A549 (cell line): ENCODE data around the gene ZNF385A.

Experiments used
- CTCF ChIP-seq: fragments of >200 bp; sonication (Bioruptor Twin); formaldehyde crosslinking; IDR thresholded peaks from 3 replicates; pipeline ENCODE4 v1.5.1; 2016
- EP300 ChIP-seq, 2 experiments: fragments of >200 bp; sonication (Bioruptor Twin); formaldehyde crosslinking; IDR thresholded peaks; 2 replicates in 1 of 2; 3 replicates in 1 of 2; pipeline ENCODE4 v1.6.1; 2016 to 2017
- HDAC2 ChIP-seq: fragments of 200-600 bp; sonication (generic); IDR thresholded peaks from 2 replicates; pipeline ENCODE4 v1.6.1; 2016

- no peak for TF ChIP-seq CTCF
- TF ChIP-seq EP300 (IDR thresholded peaks at IDR 0.05) = no peak
- no peak for TF ChIP-seq HDAC2
Observed at GRCh38 chr12:54337280-54337842, 47.2 kb downstream of the ZNF385A start.
